IPS DF 4.7 (cell line): Measurements from ENCODE around the gene SBK1.
"Not testable (repeated sequence)": the region's sequence is repeated elsewhere in the genome, so short reads cannot be mapped to it uniquely, and the experiment has no call there.

ENCODE experiments used
- DNase-seq: peaks from one replicate; pipeline ENCODE4 v3.0.0-alpha.2; 2013; ENCODE audit warnings: low spot score; ENCODE audit errors: extremely low read depth

The SBK1 gene

GRCh38 chr16:28335678-28336077, 43.4 kb downstream of the SBK1 start:
- not testable (repeated sequence) for DNase-seq

- not testable (repeated sequence) for DNase-seq
These were observed 44.8 kb downstream of the SBK1 start for GRCh38 chr16:28336940-28337710.

GRCh38 chr16:28338230-28338629, 45.9 kb downstream of the SBK1 start:
- not testable (repeated sequence) for DNase-seq

GRCh38 chr16:28362600-28362999, 70.3 kb downstream of the SBK1 start:
- DNase-seq: not testable (repeated sequence)

GRCh38 chr16:28363408-28363807, 71.1 kb downstream of the SBK1 start, which contains the start of gene NPIPB6:
Gene NPIPB6 (minus strand): TSS chr16:28363508. CDS start chr16:28362822, 686 bp downstream.
- not testable (repeated sequence) for DNase-seq

GRCh38 chr16:28364268-28365173, 72.2 kb downstream of the SBK1 start:
- DNase-seq: not testable (repeated sequence)

- DNase-seq: not testable (repeated sequence)
These were observed 75.6 kb downstream of the SBK1 start for GRCh38 chr16:28367926-28368325.
